Myometrial cell (primary cell): ENCODE measurements around the gene METTL17. TPM values are rescaled to one million over a fixed set of nuclear protein-coding genes. Genes with fewer than 3 reads are reported as not detected.

Experiments used
- total RNA-seq: library from RNA; depleted of rRNA; stranded (reverse); fragments of >200 nt; gene quantifications from 2 replicates; pipeline ENCODE4 v1.2.3, GENCODE V29; 2015

METTL17 gene
- 72.5 and 78.1 TPM in 2 replicates for total RNA-seq

GRCh38 chr14:20989787-20990600 lies at the start of gene METTL17:
TSS of gene METTL17 (plus strand) at chr14:20989980. CDS start at chr14:20990003, 23 bp downstream.

GRCh38 chr14:20954736-20955537 lies 34.8 kb upstream of the METTL17 start, which contains the start of gene RNASE2:
TSS of gene RNASE2 (plus strand) at chr14:20955487. CDS start at chr14:20955772, 285 bp downstream.

GRCh38 chr14:20998674-20999366 lies 9.0 kb downstream of the METTL17 start, which contains the start of gene SLC39A2:
TSS of gene SLC39A2 (plus strand) at chr14:20999293. CDS start at chr14:20999447, 154 bp downstream.

GRCh38 chr14:21024585-21025370 lies 35.0 kb downstream of the METTL17 start, which contains the start of gene NDRG2:
TSS of gene NDRG2 (minus strand) at chr14:21025061. CDS start at chr14:21023315, 1,746 bp downstream.

GRCh38 chr14:21029917-21030316 lies 40.1 kb downstream of the METTL17 start, which contains the start of gene TPPP2:
TSS of gene TPPP2 (plus strand) at chr14:21030217. CDS start at chr14:21030582, 365 bp downstream.

GRCh38 chr14:21034707-21035106 lies 44.9 kb downstream of the METTL17 start, which contains the start of gene RNASE13:
TSS of gene RNASE13 (minus strand) at chr14:21034807. CDS start at chr14:21034288, 519 bp downstream.

GRCh38 chr14:21041676-21042433 lies 52.1 kb downstream of the METTL17 start, which contains the start of gene RNASE7:
TSS of gene RNASE7 (plus strand) at chr14:21042362. CDS start at chr14:21042993, 631 bp downstream.

Other genes with a start within 250 kb of the METTL17 start
- not detected in 2 replicates for gene EDDM3A, start 244.1 kb upstream of the METTL17 start, total RNA-seq
- gene EDDM3B, start 221.6 kb upstream of the METTL17 start, total RNA-seq: not detected in 2 replicates
- not detected in 2 replicates for gene RNASE6, start 208.7 kb upstream of the METTL17 start, total RNA-seq
- gene RNASE1, start 187.1 kb upstream of the METTL17 start, total RNA-seq: not detected in 2 replicates
- gene RNASE3, start 98.6 kb upstream of the METTL17 start, total RNA-seq: not detected in 2 replicates
- gene RNASE2, start 34.5 kb upstream of the METTL17 start, total RNA-seq: not detected in 2 replicates
- 0.18 and 0.58 TPM in 2 replicates for gene SLC39A2, start 9.3 kb downstream of the METTL17 start, total RNA-seq
- gene NDRG2, start 35.1 kb downstream of the METTL17 start, total RNA-seq: 0.18 TPM in 1 of 2 replicates, not detected in the other
- not detected in 2 replicates for gene TPPP2, start 40.2 kb downstream of the METTL17 start, total RNA-seq
- not detected in 2 replicates for gene RNASE13, start 44.8 kb downstream of the METTL17 start, total RNA-seq
- not detected in 2 replicates for gene RNASE7, start 52.4 kb downstream of the METTL17 start, total RNA-seq
- gene RNASE8, start 67.8 kb downstream of the METTL17 start, total RNA-seq: not detected in 2 replicates
- 20.9 and 30.8 TPM in 2 replicates for gene ARHGEF40, start 80.3 kb downstream of the METTL17 start, total RNA-seq
- gene ZNF219, start 108.7 kb downstream of the METTL17 start, total RNA-seq: 0.29 and 1.1 TPM in 2 replicates
- gene TMEM253, start 111.1 kb downstream of the METTL17 start, total RNA-seq: not detected in 2 replicates
- gene OR5AU1, start 166.1 kb downstream of the METTL17 start, total RNA-seq: not detected in 2 replicates